RPMI7951 (cell line): ENCODE data around the gene ZNF423. TPM values are rescaled to one million over a fixed set of nuclear protein-coding genes. Genes with fewer than 3 reads are reported as not detected.

Source experiments
- DNase-seq: peaks from one replicate; pipeline ENCODE4 v3.0.0-alpha.2; 2012; ENCODE audit warnings: low read depth
- total RNA-seq: library from RNA; depleted of rRNA; stranded (reverse); fragments of >200 nt; shearing (Covaris generic); gene quantifications from 2 replicates; pipeline ENCODE4 v1.2.3, GENCODE V29; 2014

The ZNF423 gene
- total RNA-seq, 1 experiment from 2014 or later: under 0.01 TPM

- peak; percentile 5 for DNase-seq
These were observed 299.1 kb downstream of the ZNF423 start for GRCh38 chr16:49556606-49557446.

- DNase-seq: no peak
These were observed 299.7 kb downstream of the ZNF423 start for GRCh38 chr16:49556249-49556605.

- DNase-seq: no peak
These were observed 301.2 kb downstream of the ZNF423 start for GRCh38 chr16:49554681-49555080.

GRCh38 chr16:49552313-49552928, 303.5 kb downstream of the ZNF423 start:
- no peak for DNase-seq

GRCh38 chr16:49550666-49551065, 305.2 kb downstream of the ZNF423 start:
- DNase-seq: no peak

GRCh38 chr16:49550140-49550539, 305.8 kb downstream of the ZNF423 start:
- DNase-seq: no peak

GRCh38 chr16:49548325-49548970, 307.5 kb downstream of the ZNF423 start:
- no peak for DNase-seq

GRCh38 chr16:49547448-49547847, 308.5 kb downstream of the ZNF423 start:
- DNase-seq: no peak

GRCh38 chr16:49546735-49547134, 309.2 kb downstream of the ZNF423 start:
- no peak for DNase-seq

GRCh38 chr16:49545741-49546448, 310.0 kb downstream of the ZNF423 start:
- DNase-seq: no peak

GRCh38 chr16:49545243-49545642, 310.7 kb downstream of the ZNF423 start:
- no peak for DNase-seq

- no peak for DNase-seq
These were observed 311.1 kb downstream of the ZNF423 start for GRCh38 chr16:49544828-49545227.

GRCh38 chr16:49543631-49543946, 312.3 kb downstream of the ZNF423 start:
- no peak for DNase-seq

- no peak for DNase-seq
These were observed 312.8 kb downstream of the ZNF423 start for GRCh38 chr16:49542946-49543630.

GRCh38 chr16:49542391-49542891, 313.5 kb downstream of the ZNF423 start:
- no peak for DNase-seq

GRCh38 chr16:49540836-49541235, 315.1 kb downstream of the ZNF423 start:
- no peak for DNase-seq

- DNase-seq: no peak
These were observed 316.2 kb downstream of the ZNF423 start for GRCh38 chr16:49539758-49540157.

- DNase-seq: no peak
These were observed 317.9 kb downstream of the ZNF423 start for GRCh38 chr16:49537924-49538459.

GRCh38 chr16:49534901-49535610, 320.9 kb downstream of the ZNF423 start:
- no peak for DNase-seq

- DNase-seq: no peak
These were observed 322.5 kb downstream of the ZNF423 start for GRCh38 chr16:49533422-49533821.

- DNase-seq: no peak
These were observed 323.0 kb downstream of the ZNF423 start for GRCh38 chr16:49532873-49533272.
